ENCODE data around the gene OSBPL1A. TPM values are rescaled to one million over a fixed set of nuclear protein-coding genes. Genes with fewer than 3 reads are reported as not detected.

OSBPL1A gene
- total RNA-seq, 4 donors from 2014 or later, result 67.6 to 208 (median 87.3) TPM

DNA sequence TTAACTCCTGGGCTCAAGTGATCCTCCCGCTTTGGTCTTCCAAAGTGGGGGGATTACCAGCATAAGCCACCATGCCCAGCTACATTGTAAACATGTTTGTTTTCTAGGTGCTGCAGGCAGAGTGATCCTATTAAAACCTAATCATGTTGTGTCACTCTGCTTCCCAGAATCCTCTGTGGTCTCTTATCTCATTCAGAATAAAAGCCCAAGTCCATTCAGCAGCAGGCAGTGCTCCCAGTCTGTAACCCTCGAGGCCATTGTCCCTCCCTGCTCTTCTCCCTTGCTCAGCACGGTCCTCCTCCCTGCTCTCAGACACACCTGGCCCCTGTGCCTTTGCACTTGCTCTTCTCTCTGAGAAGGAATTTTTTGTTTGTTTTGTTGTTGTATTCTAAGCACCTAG, 269.9 kb downstream of the OSBPL1A start:
- TF ChIP-seq, protein P1, sequence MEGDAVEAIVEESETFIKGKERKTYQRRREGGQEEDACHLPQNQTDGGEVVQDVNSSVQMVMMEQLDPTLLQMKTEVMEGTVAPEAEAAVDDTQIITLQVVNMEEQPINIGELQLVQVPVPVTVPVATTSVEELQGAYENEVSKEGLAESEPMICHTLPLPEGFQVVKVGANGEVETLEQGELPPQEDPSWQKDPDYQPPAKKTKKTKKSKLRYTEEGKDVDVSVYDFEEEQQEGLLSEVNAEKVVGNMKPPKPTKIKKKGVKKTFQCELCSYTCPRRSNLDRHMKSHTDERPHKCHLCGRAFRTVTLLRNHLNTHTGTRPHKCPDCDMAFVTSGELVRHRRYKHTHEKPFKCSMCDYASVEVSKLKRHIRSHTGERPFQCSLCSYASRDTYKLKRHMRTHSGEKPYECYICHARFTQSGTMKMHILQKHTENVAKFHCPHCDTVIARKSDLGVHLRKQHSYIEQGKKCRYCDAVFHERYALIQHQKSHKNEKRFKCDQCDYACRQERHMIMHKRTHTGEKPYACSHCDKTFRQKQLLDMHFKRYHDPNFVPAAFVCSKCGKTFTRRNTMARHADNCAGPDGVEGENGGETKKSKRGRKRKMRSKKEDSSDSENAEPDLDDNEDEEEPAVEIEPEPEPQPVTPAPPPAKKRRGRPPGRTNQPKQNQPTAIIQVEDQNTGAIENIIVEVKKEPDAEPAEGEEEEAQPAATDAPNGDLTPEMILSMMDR (IDR thresholded peaks at IDR 0.05; ENCODE audit: low read depth), result no peak

DNA sequence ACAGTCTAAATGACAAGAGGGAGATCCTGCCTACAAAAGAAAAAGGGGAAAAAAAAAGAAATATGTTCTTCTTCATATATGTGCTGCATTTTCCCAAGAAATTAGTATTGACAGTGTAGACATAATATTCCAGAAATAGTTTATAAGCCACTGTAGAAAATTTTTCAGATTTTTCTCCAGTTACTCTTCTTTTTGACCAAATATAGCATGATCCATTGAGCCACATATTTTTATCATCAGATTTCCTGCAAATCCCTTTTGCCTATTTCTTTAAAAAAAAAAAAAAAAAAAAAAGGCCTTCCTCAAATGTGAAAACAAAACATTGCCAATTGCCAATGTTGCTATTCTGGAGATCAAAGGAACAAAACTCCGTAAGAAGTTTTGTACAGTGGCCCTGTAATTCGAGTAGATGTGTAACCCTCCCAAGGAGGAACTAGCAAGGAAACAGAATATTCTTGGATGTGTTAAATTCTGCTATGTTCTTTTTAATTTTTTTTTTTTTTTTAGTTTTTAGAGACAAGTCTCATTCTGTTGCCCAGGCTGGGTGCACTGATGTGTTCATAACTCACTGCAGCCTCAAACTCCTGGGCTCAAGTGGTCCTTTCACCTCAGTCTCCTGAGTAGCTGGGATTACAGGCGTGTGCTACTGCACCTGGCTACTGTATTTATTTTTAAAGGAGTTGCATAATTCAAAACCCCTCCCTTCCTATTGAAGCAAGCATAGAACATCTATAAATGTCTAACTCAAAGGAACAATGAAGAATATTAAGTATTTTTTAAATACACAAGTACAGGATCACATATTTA, 271.3 kb downstream of the OSBPL1A start:
- TF ChIP-seq, protein P1 (IDR thresholded peaks at IDR 0.05; ENCODE audit: low read depth), result no peak

DNA sequence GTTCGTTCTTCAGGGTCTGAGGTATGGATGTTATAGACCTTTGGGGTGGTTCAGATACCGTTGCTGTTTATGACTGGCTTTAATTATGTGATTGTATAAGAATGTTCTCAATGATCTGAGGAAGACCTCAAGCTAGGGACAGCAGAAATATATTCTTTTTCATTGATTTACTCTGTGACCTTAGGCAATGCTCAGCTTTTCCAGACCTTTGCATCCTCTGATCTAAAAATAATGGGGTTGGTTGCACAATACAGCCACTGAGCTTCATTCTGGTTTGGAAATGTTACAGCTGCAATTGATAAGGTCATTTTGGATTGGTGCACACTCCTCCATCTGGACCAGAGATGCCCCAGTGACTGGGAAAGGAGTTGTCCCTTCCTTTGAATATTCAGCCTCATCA, 276.0 kb downstream of the OSBPL1A start:
- TF ChIP-seq, protein P1 (IDR thresholded peaks at IDR 0.05; ENCODE audit: low read depth), result no peak

DNA sequence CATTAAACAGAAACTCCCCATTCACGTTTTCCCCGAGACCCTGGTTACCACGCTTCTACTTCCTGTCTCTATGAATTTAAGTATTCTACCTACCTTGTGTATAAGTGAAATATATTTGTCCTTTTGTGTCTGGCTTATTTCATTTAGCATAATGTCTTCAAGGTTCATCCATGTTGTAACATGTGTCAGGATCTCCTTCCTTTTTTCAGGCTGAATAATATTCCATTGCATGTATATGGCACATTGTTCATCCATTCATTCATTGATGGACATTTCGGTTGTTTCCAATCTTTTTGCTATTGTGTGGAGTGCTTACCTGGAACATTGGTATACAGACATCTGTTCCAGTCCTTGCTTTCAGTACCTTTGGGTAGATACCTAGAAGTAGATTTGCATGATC, 276.9 kb downstream of the OSBPL1A start:
- TF ChIP-seq, protein P1 (IDR thresholded peaks at IDR 0.05; ENCODE audit: low read depth), result no peak

DNA sequence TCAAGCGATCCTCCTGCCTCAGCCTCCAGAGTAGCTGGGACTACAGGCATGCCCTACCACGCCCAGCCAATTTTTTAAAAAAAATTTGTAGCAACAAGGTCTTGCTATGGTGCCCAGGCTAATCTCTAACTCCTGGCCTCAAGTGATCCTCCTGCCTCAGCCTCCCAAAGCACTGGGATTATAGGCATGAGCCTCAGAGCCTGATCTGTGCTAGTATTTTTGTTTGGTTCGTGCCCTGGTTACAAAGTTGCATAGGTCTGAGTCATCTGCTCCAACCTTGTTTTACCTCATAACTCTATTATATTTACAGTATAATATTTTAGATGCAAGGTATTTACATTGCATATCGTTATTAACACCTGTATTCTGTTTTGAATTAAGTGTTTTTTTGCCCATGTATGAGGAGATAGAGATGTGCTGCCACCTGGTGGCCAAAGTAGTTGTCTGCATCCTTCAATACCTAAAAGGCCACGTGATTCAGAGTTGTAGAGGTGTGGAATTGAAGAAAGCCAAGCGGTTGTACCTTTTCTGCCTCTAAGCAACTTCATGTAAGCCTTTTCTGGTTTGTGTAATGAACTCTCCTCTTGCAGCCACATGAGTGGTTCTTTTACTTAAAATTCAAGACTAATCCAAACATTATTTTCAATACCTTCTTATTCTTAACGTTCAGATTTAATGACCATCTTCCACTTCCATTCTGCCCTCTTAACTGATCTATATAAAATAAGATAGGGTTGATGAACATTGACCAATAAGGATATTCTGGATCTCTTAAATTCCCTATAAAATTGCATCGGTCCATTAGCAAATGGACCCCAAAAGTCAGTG, 278.7 kb downstream of the OSBPL1A start:
- TF ChIP-seq, protein P1 (IDR thresholded peaks at IDR 0.05; ENCODE audit: low read depth), result no peak

DNA sequence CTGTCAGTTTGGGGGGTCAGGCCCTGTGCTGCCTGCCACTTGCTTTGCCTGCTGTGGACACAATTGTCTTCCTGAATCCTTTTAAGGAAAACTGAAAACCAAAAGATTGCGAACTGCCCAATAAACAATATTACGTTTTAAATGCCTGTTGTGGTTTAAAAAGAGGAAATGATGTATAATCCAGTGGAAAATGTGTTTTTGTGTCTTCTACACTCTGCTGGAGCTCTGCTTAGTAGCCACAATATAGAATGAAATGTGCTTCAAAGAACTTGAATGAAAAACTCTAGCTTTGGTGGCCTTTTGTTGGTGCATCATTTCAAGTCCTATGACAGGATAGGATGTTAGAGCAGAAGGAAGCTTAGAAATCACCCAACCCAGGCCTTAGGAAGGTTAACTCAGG, 282.0 kb downstream of the OSBPL1A start:
- TF ChIP-seq, protein P1 (IDR thresholded peaks at IDR 0.05; ENCODE audit: low read depth), result no peak

DNA sequence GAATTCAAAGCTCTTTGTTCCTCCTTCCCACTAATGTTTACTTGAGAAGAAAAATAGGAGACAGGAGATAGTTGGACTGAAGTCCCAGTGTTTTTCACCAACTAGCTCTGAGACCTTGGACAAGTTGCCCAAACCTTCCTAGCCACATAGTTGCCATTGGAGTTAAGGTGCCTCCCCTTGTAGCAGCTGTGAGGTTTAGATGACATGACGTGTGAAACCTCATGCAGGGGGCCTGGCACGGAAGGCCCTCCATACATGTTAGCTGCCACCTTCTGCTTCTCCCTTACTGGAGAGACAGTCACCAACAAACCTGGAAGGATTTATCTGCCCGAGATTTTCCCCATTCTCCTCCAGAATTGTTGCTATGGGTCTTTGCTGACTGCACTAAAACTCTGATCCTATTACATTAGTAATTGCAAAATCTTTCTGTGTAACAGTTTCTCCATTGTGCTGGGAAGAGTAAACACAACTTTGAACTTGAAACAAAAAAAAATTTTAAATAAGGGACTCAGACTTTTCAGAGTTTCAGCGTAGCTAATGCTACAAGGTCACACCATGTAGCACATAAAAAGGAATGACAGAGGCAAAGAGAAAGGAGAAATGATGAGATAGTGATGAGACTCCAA, 282.6 kb downstream of the OSBPL1A start:
- TF ChIP-seq, protein P1 (IDR thresholded peaks at IDR 0.05; ENCODE audit: low read depth), result no peak

All from subcutaneous adipose tissue (tissue), 4 donors.